ENCODE results near the gene NTM.

The NTM gene

GRCh38 chr11:131865860-131866259 lies 495.4 kb downstream of the NTM start:
- TF ChIP-seq CTCF (IDR thresholded peaks at IDR 0.05; ENCODE audit: insufficient read depth, missing control alignments) = no peak
- FAIRE-seq (no peak), DNase-seq (ENCODE audit: insufficient read length, low spot score) (no peak)

GRCh38 chr11:131866535-131867400 lies 496.4 kb downstream of the NTM start:
- no peak for DNase-seq (ENCODE audit: insufficient read length, low spot score)
- no peak for FAIRE-seq
- no peak for TF ChIP-seq CTCF (IDR thresholded peaks at IDR 0.05; ENCODE audit: insufficient read depth, missing control alignments)

GRCh38 chr11:131867457-131868257 lies 497.2 kb downstream of the NTM start:
- peak; percentile 53 for TF ChIP-seq CTCF (IDR thresholded peaks at IDR 0.05; ENCODE audit: insufficient read depth, missing control alignments)
- FAIRE-seq (no peak), DNase-seq (ENCODE audit: insufficient read length, low spot score) (no peak)

- TF ChIP-seq CTCF (IDR thresholded peaks at IDR 0.05; ENCODE audit: insufficient read depth, missing control alignments) = no peak
- DNase-seq (ENCODE audit: insufficient read length, low spot score) (no peak), FAIRE-seq (no peak)
Measured at GRCh38 chr11:131868629-131869507, 498.5 kb downstream of the NTM start.

- no peak for TF ChIP-seq CTCF (IDR thresholded peaks at IDR 0.05; ENCODE audit: insufficient read depth, missing control alignments)
- no peak for FAIRE-seq
- no peak for DNase-seq (ENCODE audit: insufficient read length, low spot score)
Measured at GRCh38 chr11:131870305-131870704, 499.9 kb downstream of the NTM start.

GRCh38 chr11:131871006-131871405 lies 500.6 kb downstream of the NTM start:
- FAIRE-seq (no peak), DNase-seq (ENCODE audit: insufficient read length, low spot score) (no peak)
- TF ChIP-seq CTCF (IDR thresholded peaks at IDR 0.05; ENCODE audit: insufficient read depth, missing control alignments) = no peak
